Inflammatory macrophage treated with lipopolysaccharide for 4 hours (primary cell): ENCODE measurements around the gene POMGNT2.

Experiments
- DNase-seq: peaks from one replicate; pipeline ENCODE4 v3.0.0-alpha.2; 2020

POMGNT2 gene

DNA sequence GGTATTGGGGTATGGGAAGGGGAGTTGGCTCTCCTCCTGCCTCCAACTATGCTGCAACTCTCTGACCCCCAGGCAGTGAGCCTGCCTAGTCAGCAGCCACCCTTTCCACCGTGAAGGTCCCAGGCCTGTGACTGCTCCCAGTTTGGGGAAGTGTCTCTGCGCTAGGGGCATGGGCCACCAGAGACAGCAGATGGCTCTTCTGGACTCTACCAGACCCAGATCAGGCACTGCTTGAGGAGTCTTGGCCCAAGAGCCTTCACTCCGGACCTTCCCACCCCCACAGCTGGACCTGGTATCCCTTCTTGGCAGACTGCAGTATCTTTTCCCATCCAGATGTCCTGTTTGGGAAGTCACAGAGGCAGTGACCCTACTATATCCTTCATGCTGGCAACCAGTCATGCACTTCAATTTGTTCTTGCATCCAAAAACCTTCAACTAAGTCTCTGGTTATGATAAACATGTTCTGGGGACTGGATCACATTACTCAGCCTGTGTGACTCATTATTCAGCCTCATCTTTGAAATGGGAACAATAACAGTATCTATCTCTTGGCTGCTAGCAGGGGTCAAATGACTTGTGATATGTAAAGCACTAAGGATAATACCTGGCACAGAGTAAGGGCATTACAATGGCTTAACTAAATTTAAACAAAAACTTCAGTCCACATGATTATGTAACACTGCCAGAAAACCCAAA lies 62.7 kb downstream of the POMGNT2 start:
- no peak for DNase-seq

DNA sequence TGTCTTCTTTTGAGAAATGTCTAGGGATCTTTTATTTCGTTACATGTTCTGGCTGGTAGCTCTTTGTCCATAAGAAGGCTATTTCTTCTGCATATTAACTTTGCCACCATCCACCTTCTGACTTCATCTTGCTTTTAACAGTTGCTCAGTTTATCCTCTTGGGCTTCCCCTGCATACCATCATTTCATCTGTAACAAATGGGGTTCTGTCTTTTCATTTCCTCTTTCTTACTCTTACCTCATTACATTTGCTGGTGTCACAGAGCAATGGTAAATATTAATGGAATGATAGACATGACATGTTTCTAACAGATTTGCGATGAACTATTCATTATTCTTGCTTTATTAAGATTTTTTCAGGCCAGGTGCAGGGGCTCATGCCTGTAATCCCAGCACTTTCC lies 64.4 kb downstream of the POMGNT2 start:
- no peak for DNase-seq

DNA sequence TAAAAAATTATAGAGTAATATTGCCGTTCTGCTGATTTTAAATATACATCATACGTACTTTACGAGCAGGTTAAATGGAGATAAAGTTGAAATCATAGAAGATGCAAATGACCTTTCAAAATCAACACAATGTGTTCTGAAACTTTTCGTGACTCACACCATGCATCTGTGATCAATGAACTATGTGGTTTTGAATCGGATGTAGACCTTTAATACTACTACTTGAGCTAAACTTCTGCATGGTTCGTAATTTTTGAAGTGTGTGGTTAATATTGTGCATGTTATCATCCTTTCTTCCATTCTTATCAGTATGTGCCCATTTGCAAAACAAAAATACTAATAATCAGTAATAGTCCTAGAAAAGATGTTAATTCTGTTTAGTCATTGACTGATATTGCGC lies 67.9 kb downstream of the POMGNT2 start:
- DNase-seq = no peak

DNA sequence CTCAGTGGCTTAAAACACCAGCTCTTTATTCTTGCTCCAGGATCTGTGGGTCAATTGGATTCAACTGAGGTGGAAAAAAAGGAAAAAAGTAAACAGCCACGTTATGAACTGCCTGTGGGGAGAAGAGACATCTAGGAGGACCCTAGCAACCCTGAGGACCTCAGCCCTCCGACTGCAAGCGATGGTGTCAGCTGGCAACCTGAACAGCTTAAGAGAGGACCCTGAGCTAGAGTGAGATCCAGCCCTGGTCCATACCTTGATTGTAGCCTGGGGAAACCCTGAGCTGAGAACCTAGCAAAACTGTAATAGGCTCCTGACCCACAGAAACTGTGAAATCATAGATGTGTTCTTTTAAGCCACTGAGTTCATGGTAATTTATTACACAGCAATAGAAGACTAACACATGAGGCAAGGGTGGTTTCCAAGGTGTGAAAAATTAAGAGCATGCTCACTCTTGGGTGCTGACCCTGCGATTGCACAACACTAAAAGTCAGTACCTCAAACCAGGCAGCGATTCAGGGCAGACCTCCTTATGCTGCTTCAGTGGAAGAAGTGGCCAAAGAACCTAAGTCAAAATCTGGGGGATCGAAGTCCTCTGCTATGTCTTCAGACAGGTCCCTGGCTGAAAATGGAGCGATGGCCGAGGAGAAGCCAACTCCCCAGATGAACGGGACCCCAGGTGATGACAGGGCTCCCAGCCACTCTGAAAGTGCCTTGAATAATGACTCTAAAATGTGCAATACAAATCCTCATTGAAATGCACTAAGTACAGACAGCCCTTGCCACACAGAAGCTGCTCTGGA lies 69.1 kb downstream of the POMGNT2 start:
- DNase-seq = no peak

DNA sequence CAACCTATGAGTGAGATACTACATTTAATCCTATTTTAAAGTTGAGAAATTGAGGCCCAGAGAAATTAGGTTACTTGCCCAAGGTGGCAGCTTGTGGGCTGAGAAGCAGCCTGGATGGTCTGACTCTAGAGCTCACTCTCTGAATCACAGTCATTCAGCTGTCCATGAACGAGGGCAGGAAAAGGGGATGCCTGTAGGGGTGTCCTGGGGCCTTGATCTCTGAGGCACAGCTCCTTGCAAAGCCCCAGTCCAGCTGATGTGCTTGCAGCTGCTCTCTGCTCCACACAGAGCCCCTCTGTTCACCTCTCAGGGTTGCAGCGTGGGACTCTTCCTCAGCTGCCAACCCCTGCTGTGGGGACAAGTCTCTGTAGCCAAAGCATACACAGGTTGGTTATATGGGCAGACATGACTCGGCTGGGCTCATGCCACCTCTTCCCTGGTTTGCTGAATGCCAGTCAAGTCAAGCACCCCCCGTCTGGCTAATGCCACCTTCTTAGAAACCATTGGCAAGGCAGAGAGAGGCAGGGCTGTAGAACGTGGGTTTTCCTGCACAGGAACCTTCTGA lies 70.0 kb downstream of the POMGNT2 start:
- no peak for DNase-seq

DNA sequence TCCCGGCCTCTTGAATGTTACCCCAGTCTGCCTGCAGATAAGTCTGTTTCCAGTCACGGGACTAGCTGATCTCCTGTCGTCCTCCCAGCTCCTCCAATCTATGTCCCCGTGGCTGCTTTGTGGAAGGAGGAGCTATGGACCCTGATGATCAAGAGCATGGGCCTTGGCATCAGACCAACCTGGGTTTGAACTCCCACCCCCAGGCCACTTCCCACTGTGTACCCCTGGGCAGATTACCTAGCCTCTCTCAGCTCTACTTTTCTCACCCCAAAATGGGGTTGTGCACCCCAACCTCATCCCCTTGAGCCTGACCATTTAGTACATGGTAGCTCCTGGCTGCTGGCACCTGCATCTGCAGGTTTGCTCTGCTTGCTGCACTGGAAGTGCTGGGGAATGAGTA lies 71.0 kb downstream of the POMGNT2 start:
- no peak for DNase-seq

DNA sequence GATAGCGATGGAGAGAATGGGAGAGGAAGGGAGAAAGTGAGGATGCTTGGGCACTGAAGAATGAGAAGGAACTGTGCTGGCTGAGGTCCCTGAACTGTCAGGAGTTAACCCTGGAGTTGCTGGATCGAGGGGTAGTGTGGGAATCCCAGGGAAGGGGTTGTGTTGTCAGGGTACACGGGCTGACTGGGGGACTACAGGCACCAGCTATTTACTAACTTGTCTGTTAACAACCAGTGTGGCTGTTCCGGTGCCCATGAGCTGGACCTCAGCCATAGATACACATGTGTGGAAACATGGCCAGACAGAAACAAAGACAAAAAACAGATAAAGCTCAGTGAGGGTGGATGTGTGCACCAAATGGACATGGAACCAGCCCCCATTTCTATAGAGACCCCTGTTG lies 71.7 kb downstream of the POMGNT2 start:
- DNase-seq = no peak

DNA sequence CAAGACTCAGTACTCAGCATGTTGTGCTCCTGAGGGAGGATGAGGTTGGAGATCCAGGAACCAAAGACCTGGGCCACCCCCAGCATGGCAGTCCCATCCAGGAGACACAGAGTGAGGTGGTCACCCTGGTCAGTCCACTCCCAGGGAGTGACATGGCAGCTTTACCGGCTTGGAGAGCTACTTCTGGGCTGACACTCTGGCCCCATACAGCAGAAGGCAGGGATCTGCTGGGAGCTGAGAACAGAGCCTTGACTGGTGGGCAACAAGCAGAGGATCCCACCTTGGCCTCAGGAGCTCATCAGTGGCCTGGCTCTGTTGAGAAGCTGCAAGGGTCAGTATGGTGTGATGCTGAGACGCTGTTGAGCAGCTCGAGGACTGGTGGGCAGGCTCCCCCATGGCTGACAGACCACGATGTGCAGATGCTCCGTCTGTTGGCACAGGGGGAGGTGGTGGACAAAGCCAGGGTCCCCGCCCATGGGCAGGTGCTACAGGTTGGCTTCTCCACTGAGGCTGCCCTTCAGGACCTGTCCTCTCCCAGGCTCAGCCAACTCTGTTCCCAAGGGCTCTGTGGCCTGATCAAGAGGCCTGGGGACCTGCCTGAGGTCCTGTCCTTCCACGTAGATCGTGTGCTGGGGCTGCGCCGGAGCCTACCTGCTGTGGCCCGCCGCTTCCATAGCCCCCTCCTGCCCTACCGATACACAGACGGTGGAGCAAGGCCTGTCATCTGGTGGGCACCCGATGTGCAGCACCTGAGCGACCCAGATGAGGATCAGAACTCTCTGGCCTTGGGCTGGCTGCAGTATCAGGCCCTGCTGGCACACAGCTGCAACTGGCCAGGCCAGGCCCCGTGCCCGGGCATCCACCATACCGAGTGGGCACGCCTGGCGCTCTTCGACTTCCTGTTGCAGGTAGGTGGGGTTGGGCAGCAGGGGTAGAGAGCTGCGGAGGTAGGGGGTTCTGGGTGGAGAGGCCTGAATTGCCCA lies 72.9 kb downstream of the POMGNT2 start:
- DNase-seq = no peak

DNA sequence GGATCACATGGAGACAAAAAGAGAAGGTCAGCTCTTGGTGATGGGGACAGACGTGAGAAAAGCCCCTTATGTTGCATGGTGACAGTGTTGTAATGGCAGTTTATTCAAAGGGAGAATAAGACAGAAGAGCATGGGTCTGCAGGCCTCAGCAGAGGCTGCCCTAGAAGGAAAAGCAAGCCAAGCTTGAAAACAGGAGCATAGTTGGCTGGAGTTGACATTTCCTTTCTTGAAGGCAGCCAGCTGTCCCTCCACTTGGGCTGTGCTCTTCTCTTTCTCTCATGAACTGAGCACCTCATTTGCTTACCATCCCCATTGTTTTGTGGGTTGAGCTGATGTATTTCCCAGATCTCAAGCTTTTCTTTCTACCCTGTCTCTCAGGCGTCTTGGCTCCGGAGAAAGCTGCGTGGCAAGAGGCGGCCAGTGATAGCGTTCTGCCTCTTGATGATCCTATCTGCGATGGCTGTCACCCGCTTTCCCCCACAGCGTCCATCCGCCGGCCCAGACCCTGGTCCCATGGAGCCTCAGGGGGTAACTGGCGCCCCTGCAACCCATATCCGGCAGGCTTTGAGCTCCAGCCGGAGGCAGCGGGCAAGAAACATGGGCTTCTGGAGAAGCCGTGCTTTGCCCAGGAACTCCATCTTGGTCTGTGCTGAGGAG lies 73.9 kb downstream of the POMGNT2 start:
- DNase-seq = no peak

DNA sequence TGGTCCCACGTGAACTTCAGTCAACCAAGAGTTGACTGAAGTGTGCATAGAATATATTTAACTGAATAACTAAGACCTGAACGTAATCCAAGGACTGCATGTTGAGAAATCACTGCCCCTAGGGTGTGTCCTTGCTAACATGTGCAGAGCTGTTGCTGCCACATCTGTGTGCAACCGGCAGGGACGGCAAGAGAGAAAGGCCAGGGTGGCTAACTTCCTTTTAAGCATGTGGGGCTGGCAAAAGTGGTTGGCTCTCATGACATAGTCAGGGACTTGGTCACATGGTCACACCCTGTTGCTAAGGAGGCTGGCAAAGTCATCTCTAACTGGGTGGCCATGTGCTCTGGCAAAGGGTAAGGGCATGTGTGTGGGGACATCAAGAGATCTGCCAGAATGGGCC lies 74.4 kb downstream of the POMGNT2 start:
- DNase-seq = peak; percentile 57

DNA sequence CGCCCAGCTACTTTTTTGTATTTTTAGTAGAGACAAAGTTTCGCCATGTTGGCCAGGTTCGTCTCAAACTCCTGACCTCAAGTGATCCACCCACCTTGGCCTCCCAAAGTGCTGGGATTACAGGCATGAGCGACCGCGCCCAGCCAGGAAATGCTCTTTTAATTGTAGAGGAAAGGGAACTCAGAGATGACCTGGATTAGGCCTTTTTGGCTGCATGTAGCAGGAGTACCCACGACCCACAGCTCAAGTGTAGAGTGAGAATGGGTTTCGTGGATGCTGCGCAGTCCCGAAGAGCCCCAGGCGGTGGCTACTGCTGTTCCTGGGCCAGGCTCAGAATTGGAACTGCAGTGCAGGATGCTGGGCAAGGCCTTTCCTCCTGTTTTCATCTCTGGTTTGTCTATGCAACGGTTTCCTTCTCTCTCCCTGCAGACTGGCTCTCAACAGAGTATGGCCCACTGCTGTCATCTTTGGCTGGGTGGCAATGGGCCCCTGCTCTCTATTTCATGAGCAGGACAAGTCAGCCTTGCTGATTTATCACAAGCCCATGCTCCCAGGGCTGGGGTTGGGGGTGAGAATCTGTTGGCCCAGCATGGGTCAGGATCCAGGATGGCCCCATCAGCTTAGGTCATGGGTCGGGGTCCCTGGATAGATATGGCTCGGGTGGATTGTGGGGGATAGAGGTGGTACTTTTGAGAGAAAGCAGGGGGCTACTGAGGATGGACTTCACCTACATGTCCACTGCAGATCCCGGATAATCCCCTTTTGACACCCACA lies 75.5 kb downstream of the POMGNT2 start:
- no peak for DNase-seq
